ENCODE data around the gene KCTD16. TPM values are rescaled to one million over a fixed set of nuclear protein-coding genes. Genes with fewer than 3 reads are reported as not detected.

The KCTD16 gene
- polyA plus RNA-seq, 1 donor from 2014 or later: not detected

DNA sequence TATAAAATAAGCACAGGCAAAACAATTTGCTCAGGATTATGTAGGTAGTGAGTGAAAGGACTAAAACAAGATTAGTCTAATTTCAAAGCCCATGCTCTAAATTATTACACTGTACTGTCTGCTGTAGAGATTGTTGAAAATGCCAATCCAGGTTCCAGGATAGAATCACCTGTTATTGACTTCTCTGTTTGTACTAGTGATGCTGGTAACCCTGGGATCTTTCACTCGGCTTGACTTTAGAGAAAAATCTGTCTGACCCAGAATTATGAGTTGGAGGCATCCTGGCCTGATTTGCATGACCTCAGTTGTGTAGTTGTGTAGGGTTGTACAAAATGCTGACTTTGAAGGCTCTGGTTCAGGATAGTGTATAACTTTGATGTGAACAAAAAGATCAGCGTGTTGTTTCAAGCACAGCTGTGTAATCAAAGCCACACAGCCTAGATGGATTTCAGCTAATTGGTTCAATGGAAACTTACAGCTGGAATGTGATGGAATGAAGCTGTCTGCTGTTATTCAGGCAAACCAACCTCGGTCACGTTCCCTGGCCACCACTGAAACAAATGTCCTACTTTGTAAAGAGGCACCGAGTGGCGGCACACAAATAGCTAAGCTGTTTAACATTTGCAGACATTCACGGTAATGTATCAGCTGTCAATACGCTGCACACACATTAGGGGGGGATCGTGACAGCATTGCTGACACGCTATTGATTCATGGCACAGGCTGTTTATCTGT lies 340.3 kb downstream of the KCTD16 start:
- Mint-ChIP-seq H3K36me3 (peaks cover 5% of the 10 kb centered on the region), H3K4me1 (no peaks in the 10 kb centered on the region), H3K9me3 (peaks cover 0 to 3% (median 2%) of the 10 kb centered on the region in 3 donors), H3K4me3 (no peak overlapping the region), H3K27ac (no peak overlapping the region), H3K27me3 (no peaks in the 10 kb centered on the region)

DNA sequence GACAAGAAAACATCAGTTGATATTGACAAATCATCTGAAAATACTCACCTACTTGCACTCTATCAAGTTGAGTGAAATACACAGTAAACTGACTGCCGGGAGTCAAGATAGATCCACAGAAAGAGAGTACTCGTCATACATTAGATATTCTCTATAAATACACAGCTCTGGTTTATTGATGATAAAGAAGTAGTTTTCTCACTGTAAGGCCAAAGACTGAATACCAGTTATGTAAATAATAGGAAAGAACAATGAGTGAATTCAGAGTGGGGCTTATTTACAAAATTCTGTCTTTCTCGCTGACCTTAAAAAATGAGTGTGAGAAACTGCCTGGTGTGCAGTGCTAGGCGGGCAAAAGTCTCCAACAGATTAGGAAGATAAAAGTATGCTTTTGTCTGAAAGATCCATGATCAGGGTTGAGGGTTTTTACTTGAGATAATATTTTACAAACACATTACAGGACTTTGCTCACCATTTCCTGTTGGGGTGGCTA lies 341.0 kb downstream of the KCTD16 start:
- Mint-ChIP-seq H3K36me3 (peaks cover 5% of the 10 kb centered on the region), H3K9me3 (peaks cover 0 to 3% (median 2%) of the 10 kb centered on the region in 3 donors), H3K4me3 (no peak overlapping the region), H3K27me3 (no peaks in the 10 kb centered on the region), H3K4me1 (no peaks in the 10 kb centered on the region), H3K27ac (no peak overlapping the region)

DNA sequence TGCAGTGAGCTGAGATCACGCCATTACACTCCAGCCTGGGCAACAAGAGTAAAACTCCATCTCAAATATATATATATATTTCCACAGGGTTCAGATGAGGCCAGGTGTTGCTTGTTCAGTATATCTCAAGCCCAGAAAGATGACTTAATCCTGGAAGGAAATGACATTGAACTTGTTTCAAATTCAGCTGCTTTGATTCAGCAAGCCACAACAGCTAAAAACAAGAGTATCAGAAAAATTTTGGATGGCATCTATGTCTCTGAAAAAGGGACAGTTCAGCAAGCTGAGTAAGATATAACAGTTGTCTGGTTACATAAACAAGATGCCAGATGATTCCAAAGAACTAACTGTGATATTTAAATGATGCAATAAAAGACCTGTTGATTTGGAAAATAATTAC lies 352.0 kb downstream of the KCTD16 start:
- Mint-ChIP-seq H3K36me3 (no peaks in the 10 kb centered on the region), H3K9me3 (peaks cover 1 to 16% (median 2%) of the 10 kb centered on the region in 3 donors), H3K4me3 (no peak overlapping the region), H3K27ac (no peak overlapping the region), H3K27me3 (no peaks in the 10 kb centered on the region), H3K4me1 (no peaks in the 10 kb centered on the region)

DNA sequence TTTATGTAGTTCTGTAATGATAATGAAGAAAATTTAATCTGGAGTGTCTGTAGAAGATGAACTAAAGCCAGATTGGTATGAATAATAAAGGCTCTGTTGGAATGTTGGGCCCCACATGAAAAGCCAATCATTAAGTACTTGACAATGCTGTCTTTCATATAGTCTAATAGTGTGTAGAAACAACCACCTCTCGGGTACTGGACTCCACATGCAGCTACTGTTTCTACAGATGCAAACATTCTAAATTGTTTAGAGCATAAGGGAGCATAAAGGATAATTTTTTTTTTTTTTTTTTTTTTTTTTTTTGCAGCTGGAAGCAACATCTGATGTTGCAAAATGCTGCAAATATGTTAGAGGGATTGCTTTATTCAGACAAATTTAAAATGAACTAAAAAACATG lies 354.3 kb downstream of the KCTD16 start:
- no peak overlapping the region for H3K4me3 Mint-ChIP-seq
- H3K4me1 Mint-ChIP-seq: no peaks in the 10 kb centered on the region
- H3K9me3 Mint-ChIP-seq: peaks cover 3 to 21% (median 7%) of the 10 kb centered on the region in 3 donors
- H3K36me3 Mint-ChIP-seq: no peaks in the 10 kb centered on the region
- H3K27me3 Mint-ChIP-seq: no peaks in the 10 kb centered on the region
- H3K27ac Mint-ChIP-seq: no peak overlapping the region

DNA sequence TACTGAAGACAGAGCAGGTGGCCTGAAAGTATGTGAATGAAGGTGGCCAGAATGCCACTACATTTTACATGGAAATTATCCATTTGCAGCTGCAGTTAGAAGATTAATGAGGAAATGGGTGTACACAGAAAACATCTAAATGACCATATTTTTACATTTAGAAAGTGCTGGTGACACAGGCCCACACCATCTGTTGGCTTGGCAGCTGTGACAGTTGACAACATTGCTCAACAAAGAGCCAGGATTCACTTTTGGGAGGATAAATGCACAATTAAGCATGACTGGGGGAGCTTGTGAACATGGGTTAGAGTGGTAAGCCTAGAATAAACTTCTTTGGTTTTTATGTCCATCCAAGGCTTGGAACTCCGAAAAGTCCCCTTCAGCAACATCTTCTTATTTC lies 360.5 kb downstream of the KCTD16 start:
- Mint-ChIP-seq H3K4me1 (no peaks in the 10 kb centered on the region), H3K27me3 (no peaks in the 10 kb centered on the region), H3K36me3 (no peaks in the 10 kb centered on the region), H3K9me3 (peaks cover 4 to 23% (median 12%) of the 10 kb centered on the region in 3 donors), H3K27ac (no peak overlapping the region), H3K4me3 (no peak overlapping the region)

Other genes starting within 250 kb of the KCTD16 start
- gene YIPF5, start 214 bp upstream of the KCTD16 start, polyA plus RNA-seq: 39.0 TPM

All from IgD-negative memory B cell (primary cell).